GM18508 (cell line): ENCODE results near the gene ACYP1.

Experiments
- ATAC-seq: cut with Tn5 transposase; IDR thresholded peaks from one replicate; pipeline ENCODE4 v1.9.1; 2021; ENCODE audit warnings: moderate number of reproducible peaks; ENCODE audit not compliant: insufficient read depth, unreplicated experiment

Gene ACYP1

DNA sequence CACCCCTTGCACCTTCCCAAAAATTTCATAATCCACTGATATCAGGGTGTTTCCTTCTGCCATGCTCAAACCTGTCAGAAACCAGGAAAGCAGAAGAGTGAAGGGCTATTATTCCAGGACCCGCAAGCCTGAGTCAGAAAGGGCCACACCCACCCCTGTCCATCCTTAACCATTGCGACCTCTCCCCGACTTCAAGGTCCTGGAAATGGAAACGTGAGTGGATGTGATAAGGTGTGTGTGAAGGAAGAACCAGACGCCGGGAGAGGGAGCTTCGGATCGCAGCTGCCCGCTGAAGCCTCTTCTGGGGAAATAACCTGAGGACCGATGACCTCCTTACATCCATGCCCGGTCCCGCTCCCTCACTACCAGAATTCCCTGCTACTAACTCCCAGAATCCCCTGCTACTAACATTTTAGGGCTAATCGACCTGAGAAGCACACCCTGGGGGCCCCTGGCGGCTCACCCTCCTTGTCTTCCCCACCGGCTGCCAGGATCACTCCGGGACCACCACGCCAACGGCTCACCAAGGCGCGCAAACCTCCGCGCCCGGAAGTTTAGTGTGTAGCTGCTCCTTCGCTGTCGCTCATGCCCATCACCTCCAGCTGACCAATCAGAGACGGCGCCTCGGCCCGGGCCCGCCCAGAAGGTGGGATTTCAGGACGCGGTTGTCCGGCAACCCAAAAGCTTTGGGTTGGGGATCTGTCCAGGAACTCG is at the start of gene ACYP1:
Gene ACYP1, minus strand, starts transcription at position 534 of the 714 bp plus-strand sequence. Its CDS starts 471 bp downstream, at position 63.
- peak; percentile 50 for ATAC-seq

DNA sequence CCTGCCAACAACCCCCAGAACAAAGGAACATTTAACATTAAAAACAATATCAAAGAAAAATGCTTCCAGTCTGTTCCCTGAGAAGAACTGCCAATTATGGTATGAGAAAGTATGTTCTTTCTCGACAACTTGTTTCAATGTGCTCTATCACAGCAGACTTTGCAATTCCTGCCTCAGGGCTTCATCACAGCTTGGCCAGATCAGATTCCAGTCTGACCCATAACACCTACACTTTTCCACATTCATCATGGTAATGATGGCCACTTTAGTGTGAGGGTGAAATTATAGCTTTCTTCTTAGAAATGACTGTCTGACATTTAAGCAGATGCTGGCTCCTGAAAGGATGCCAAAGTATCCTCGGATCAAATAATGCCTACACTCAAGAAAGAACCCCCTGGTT is 46.1 kb upstream of the ACYP1 start:
- no peak for ATAC-seq

DNA sequence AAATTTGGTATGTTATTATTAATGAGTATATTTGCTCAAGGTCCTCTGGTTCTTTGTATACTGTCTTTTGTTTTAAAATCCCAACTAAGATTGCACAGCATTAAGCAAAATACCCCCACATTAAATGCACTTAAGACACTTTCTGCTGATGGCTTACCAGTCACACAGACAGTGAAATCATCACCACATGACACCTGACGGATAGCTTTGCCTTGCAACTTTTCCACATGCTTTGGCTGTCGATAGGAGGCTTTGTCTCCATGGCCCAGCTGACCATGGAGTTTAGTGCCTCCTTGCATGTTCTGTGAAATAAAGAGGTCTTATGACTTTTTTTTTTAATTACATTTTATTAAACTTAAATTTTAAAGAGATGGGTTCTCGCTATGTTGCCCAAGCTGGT is 43.4 kb upstream of the ACYP1 start:
- no peak for ATAC-seq

DNA sequence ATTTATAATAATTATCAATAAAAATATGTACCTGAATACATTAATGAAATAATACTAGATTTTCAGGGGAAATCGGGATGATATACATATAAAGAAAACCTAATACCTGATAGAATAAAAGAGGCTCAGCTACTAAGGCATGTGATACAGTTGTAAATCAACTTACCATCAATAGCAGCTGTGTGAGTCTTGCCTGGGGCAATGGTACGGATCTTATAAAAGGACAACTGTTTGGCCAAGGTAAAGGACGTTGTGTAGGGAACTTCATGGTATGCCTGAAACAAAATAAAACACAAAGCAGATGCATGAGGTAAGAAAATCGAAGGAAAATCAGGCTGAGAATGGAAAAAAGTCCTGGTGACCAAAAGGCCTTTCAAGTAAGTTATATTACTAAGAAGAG is 37.7 kb upstream of the ACYP1 start:
- no peak for ATAC-seq

DNA sequence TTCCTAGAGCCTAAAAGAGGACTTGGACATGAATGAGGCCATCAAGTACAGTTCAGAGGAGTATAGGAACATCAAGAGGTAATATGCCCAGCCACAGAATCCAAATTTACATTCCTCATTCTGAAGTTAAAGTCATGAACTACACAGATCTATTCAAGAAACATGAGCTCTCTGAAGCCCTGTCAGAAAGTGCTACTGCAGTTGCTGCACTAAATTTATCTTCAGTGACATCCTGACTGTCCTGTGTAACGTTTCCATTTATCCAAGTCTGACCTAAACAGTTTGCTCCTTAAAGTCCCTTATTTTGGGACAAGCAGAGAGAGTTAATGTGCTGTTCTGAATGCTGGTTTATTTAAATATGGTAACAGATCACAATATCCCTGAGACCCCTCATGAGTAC is 34.9 kb upstream of the ACYP1 start:
- ATAC-seq = no peak

DNA sequence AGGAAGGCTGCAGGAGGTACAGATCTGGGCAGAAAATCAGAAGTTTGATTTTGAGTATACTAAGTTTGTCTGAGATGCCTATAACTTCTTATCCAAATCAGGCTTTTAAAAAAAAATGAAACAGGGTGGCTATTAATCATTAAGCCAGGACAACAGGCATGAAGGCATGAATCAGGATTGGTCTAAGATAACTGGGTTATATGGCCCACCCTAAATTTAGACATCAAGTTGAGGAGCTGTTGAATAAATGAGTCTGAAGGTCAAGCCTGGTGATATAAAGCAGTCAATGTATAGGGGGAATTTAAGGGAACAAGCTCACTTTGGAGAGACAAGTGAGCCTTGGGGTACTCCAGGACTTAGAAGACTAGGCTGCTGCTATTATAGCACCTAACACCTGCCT is 34.4 kb upstream of the ACYP1 start:
- no peak for ATAC-seq

DNA sequence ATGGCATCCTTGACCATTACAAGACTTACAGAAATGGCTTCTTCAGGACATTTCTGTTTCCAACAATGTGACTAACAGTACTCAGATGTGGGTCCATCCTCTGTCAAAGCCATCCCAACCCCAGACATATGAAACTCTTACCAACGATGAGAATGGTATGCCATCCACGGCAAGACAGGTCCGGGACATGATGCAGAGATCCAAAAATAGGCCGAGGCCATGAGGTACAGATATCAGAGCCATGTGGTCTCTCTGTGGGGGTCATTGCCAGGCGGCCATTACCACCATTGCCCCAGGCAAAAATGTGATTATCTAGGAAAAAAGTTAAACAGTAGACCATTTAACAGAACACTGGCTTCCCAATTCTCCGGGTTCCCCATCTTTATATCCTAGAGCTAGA is 33.1 kb upstream of the ACYP1 start:
- no peak for ATAC-seq

DNA sequence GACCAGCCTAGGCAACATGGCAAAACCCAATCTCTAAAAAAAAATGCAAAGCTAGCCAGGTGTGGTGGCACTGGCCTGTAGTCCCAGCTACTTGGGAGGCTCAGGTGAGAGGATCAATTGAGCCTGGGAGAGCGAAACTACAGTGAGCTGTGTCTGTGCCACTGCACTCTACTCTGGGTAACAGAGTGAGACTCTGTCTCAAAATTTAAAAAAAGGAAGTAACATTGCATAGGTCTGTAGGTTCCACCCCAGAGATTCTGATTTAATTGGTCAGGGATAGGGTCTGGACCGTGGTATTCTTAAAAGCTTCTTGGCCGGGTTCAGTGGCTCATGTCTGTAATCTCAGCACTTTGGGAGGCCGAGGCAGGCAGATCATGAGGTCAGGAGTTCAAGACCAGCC is 31.9 kb upstream of the ACYP1 start:
- ATAC-seq = no peak

DNA sequence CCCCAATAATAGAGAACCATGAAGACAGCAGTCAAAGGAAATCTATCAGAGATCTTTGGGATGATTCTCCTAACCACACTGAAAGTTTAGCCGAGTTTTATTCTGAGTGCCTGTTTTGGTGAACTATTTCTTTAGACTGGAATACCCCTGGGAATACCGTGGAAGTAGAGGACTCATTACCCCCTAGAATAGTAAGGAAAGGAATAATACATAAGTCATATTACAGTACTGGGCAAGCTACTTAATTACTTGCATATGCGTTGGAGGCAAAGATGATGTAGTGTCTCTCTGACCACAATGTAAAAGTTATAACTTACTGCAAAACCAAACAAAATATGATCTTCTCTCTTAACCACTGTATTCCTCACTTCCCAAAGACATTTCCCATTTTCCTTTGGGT is 31.1 kb upstream of the ACYP1 start:
- no peak for ATAC-seq

DNA sequence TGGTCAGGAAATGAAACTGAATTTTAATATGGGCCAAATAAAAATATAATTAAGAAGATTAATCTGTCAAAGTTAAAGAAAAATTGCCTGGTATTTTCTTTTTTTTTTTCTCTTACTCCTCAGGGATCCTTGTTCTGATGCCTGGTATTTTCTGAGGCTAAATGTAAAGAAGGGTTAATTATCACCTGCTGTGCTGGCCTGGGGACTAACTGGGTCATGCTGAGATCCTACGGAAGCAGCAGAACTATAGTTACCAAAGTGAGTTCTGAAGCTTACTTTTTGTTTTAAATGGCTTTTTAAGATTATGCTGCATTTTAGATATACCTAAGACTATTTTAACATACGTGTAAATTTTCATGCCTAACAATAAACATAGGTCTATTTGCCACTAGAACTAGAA is 28.9 kb upstream of the ACYP1 start:
- ATAC-seq = no peak

DNA sequence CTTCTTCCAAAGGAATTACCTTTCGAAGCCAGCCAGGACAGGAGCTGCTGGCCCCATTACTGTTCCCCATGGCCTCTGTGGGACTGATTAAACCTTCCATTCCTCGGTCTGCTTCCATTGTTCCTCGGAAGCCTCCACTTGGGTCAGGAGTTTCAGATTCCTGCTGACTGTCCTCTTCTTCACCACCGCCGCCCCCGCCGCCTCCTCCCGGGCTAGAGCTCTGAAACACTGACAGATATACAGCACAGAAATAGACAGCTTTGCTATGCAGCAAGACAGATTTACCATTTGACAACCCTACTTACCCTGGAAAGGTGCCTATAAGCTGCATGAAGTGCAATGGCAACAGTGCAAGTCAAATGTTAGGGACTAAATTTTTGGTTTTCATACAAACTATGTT is 27.4 kb upstream of the ACYP1 start:
- ATAC-seq = no peak

DNA sequence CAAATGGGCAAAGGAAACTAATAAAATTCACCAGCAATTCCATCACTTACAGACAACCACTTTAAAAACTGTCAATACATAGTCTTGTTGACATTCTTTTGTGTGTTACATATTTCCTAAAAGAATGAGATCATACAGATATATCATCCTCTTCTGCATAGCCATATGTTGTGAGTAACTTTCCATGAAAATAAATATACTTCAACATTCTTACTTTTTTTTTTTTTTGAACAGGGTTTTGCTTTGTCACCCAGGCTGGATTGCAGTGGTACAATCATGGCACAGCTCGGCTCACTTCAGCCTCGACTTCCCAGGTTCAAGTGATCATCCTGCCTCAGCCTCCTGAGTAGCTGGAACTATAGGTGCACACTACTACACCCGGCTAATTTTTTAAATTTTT is 26.5 kb upstream of the ACYP1 start:
- ATAC-seq = no peak

DNA sequence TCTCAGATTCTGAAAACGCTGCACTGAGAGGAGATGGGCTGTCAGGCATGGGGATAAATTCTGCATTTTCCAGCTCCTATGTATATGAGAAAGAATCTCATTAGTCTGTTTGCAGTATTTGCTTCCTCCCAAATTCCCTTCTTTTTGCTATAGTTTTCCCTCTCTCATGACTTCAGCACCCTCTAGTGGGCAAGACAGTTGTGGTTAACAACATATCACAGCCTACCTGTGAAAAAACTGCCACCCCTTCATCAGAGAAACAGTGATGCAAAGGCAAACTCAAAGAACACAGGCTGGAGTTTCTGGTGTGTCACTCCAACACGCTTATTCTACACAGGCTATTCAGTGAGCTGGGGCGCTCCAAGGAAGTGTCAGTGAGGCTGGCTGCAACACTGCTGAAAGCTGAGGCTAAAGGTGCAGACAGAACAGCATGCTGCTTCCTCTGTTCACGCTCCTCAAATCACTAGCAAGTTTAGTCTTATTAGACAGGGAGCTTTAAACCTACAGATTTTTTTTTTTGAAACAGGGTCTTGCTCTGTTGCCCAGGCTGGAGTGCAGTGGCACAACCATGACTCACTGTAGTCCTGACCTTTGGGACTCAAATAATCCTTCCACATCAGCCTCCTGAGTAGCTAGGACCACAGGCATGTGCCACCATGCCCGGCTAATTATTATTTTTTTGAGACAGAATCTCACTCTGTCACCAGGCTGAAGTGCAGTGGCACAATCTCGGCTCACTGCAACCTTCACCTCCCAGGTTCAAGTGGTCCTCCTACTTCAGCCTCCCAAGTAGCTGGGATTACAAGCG is 24.9 kb upstream of the ACYP1 start:
- ATAC-seq = no peak

DNA sequence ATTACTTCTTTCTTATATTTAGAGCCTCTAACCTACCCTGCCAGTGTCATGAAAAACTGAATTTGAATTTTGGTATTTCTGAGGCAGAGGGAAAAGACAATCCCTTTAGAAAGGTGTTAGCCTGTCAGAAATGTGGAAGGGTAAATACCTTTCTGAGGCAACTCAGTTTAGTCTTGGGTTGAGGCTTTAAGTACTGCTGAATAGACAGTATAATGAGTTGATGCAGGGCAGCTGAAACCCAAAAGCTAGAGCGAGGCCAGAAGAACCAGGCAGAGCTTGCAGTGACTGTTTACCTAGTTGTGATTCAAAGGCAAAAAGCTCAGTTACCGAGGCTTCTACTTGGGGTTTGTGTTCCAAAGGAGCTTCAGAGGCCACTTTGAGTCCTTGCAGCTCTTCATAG is 24.3 kb upstream of the ACYP1 start:
- ATAC-seq = no peak

DNA sequence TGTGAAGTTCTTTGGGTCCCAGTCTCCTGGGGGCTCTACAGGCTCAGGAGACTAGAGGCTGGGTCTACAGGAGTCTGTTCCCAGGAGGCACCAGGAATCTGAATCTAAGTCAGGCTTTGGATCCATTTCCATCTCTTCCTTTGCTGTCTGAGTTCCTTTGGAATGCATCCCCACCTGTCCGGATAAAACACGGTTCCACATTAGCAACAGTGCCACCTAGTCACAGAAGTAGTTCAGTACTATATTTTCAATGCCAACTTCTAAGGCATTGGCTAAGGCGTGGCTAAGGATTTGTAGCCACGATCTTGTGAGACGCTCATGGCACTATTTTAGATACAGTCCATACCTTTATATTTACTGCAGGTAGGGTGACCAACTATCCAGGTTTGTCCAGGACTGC is 20.7 kb upstream of the ACYP1 start:
- no peak for ATAC-seq

DNA sequence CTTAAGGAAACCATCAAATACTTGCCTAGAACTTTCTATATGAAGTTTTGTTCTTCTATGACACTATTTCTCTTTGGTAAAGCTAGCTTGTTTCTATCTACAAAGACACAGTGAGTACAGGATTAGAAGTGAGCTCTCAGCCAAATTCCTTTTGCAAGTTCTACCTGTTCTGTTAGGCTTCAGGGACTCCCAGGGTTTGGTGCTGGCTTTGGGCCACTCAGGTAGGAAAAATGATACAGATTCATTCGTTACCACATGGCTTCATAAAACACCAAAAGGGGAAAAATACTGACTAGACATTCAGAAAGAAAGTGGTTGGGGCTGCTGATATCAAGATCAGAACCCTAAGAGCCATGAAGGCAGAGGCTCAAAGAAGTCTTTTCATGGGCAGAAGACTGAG is 19.4 kb upstream of the ACYP1 start:
- ATAC-seq = no peak

DNA sequence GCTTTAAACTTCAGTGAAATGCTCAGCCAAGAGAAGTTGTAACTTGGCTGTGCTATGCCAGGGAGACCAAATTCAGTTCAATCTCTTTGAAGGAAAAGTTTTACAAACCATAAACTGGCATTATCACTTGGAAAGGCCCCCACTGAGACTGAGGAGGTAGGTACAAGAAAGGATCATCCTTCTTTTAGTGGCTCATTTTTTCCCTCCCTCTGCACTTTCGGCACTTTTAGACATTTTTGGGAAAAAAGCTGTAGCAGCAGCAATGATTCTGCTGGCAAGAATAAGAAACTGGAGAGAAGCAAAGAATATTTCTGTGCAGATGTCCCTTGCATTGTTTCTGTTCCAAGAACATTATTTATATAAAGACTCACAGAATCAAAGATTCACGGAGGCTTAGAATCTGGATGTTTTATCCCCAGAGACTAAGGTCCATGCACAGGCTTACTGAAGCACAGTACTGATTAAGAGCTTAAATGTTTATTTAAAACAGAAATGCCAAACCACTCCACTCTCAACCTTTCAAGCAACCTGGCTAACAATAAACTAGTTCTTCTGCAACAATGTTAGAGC is 17.9 kb upstream of the ACYP1 start:
- ATAC-seq = no peak

DNA sequence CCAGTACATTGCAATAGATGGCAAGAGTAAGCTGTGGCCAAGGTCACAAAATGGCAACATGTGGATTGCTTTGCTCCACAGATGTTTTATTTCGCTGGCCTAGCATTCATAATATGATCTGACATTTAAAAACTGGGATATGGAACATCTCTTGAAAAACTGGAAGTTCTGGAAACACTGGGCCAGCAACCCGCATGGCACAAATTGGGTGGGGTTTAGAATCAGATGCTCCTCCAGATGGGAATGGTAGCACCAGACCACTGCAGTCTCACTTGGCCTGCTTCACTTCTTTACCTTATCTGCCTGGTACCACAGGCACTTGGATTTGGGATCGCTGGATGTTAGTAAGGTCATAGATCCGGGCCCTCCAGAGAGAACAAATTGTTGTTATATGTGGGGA is 15.7 kb upstream of the ACYP1 start:
- no peak for ATAC-seq

DNA sequence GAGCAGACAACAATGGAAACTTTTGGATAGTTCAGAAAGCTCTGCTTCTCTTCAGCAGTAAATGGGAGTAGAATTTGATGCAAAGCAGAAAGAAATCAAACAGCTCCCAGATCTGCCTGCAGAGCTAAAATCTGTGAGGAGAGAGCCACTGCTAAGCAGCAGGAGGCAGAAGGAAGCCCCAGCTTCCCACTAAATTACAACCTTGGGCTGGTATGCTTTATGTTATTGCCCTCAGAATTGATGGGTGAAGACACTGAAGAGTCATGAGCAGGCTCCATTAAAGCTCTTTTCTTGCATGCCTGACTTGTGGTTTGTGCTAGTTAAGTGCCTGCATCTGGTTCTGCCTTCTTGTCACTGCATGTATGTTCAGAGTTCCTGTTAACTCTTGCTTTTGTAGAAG is 14.0 kb upstream of the ACYP1 start:
- no peak for ATAC-seq

DNA sequence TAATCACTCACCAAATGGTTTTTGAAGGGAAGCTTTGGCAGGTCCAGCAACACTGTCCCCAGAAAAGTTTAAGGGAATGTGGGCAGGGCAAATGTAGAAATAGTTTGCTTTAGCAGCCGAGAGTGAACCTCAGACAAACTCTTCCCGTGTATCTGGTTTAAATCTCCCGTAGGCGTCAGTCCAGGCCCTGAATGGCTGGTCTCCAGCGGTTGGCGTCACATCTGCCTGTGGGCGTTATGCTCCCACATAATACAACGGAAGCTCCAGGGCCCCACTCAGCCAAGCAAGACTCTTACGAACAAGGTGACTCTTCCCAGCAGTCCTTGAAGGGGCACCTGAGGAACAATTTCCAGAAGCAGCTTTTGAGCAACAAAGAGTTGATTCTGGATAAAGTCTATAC is 6.6 kb upstream of the ACYP1 start:
- ATAC-seq = no peak

DNA sequence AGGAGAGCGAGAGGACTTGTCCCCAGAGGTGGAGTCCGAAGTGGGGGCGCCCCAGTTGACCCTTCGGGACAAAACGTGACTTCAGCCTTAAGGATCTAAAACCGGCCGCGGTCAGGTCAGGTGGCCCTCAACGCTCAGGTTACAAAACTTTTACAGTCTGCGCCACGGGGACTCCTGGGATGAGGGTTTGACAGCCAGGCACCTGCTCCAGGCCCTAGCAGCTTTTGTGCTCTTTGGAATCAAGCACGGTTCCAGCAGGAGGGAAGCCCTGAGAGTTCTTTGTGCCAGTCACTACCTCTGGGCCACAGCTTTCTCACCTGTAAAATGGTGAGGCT is 6.0 kb upstream of the ACYP1 start:
- no peak for ATAC-seq
